HG02970 (cell line): ENCODE data around the gene RBBP7.
"Not testable (repeated sequence)": the region's sequence is repeated elsewhere in the genome, so short reads cannot be mapped to it uniquely, and the experiment has no call there.

Experiments
- ATAC-seq: cut with Tn5 transposase; IDR thresholded peaks from one replicate; pipeline ENCODE4 v1.9.1; 2021; ENCODE audit warnings: mild to moderate bottlenecking, moderate library complexity, moderate number of reproducible peaks; ENCODE audit not compliant: unreplicated experiment, low FRiP score

The RBBP7 gene

GRCh38 chrX:16868920-16869319 lies 1.2 kb downstream of the RBBP7 start:
- ATAC-seq: no peak

GRCh38 chrX:16867947-16868346 lies 2.2 kb downstream of the RBBP7 start:
- no peak for ATAC-seq

DNA sequence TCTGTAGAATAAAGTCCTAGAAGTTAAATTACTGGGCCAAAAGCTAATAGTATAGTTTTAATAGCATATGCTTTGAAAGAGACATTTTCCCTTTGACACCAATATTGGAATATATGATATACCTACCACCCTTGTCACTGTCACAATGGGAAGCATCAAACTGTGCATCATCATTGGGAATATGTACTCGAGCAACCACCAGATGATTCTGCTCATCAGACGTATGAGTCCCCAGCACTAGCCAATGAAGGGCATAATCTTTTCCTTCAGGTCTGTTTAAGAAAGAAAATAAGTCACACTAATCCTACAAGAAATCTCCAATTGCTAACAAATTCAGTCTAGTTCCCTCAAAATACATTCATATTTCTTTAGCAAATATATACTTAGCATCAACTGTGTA lies 7.3 kb downstream of the RBBP7 start:
- ATAC-seq: no peak

DNA sequence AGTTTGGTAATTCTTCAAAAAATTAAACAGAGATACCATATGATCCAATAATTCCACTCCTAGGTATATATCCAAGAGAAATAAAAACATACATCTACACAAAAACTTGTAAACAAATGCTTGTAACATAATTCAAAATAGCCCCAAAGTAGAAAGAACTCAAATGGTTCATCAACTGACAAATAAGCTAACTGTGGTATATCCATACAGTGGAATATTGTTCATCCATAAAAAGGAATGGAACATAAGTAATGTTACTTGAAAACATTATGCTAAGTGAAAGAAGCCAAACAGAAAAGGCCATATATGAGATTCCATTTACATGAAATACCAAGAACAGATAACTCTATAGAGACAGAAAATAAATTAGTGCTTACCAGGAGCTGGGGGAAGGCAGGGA lies 13.4 kb downstream of the RBBP7 start:
- ATAC-seq: no peak

- not testable (repeated sequence) for ATAC-seq
Measured at GRCh38 chrX:16856076-16856404, 14.1 kb downstream of the RBBP7 start.

DNA sequence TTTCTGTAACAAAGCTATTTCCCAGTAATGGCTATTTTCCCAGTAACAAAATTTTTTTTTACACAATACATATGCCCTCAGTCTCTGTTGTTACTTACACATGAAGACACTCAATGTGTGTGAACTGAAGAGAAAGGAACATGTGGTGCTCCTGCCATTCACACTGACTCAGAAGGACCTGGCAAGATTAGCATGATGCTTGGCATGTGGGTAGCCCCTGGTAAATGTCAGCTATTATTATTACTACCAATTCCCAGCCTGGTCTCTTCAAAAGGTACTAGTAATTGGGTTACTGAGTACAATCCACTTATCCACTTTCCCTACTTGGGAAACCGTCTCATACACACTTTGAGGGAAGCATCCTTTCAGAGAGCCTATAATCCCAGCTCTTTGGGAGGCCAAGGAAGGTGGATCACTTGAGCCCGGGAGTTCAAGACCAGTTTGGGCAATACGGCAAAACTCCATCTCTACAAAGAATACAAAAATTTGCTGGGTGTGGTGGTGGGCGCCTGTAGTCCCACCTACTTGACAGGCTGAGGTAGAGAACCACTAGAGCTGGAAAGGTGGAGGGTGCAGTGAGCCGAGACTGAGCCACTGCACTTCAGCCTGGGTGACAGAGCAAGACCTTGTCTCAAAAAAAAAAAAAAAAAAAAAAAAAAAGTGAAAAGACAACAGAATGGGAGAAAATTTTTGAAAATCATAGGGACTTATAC lies 14.6 kb downstream of the RBBP7 start:
- no peak for ATAC-seq

DNA sequence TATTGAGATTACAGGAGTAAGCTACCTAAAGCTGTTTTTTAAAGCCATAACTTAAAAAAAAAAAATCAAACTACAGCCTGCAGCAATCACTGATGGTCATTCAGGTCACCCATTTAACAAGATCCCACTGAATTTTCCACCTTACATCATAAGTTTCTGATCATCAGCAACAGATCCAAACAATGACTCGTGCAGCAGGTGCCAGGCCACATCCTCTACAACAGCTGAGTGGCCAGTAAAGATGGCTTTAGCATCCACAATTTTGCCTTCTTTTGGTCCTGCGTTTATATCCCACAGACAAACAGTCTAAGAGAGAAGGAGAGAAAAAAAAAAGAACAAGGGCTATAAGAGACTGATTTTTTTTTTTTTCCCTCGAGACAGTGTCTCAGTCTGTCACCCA lies 16.6 kb downstream of the RBBP7 start:
- ATAC-seq: no peak

DNA sequence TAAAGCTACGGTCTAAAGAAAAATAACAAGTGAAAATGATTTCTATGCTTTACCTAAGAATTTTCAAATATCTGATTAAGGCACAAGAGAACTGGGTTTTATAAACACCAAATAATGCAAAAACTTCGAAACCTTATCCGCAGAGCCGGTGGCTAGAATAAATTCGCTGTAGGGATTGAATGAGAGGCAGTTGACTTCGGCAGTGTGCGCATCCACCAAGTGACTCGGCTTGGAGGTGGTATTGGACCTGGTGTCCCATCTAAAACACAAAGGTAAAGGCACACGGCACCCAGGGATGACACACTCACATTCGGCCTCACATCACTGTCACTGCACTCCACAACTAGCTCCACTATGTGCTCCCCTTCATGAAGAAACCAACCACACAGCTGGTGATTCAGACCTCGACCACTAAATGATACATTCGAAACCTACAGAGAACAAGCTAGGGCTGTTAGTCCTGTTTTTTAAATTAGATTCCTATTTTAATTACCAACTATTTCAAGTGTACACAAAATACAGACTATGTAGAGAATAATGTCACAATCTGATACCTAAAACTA lies 17.5 kb downstream of the RBBP7 start:
- no peak for ATAC-seq

DNA sequence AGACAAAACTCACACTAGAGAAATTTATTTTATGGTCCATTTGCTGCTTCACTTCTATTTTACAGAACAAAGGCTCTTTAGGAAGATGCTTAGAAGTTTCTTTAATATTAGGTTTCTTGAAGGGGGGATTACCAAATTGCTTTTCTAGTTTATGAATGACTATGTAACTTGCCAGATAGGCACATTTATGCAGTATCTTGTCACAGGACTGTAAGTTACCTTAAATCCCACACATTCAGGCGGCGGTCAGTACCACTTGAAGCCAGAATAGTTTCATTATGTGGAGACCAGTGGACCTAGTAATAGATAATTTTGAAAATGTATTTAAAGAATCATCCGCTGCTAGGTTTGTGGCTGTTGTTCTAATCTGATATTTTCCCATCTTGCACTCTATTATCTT lies 18.3 kb downstream of the RBBP7 start:
- no peak for ATAC-seq

DNA sequence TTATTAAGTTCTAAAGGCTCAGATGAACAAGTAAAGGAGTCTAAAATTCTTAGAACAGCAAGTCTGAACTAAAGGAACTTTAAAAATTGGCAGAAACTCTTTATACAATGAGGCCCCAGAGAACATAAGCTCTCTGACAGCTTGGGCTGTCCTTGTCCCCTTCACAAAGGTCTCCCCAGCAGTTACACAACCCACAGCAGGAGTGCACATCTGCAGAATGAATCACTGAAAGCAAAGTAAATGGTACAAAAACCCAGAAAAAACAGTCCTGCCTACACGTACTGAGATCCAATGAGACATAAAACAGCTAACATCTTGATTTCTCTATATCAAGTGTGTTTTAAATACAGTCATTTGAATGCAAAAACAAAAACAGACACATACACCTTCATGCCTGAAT lies 18.7 kb downstream of the RBBP7 start:
- ATAC-seq: no peak

- no peak for ATAC-seq
Measured at GRCh38 chrX:16848541-16848940, 21.6 kb downstream of the RBBP7 start.

DNA sequence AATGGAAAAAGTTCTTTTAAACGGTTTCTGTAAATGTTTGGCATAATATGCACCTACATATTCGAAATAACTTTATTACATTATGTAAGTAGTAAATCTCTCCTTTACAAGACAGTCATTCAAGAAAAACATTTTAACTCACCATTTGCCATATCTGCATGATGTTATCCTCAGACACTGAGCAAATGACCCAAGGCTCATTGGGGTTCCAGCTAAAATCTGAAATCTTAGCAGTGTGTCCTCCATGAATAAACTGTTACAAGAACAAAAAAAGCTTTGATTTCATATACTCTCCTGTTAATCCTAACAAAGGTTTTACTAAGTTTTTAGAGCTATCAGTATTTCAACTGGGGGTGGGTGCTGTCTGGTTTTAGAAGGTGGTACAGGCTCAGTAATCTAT lies 24.5 kb downstream of the RBBP7 start:
- no peak for ATAC-seq

- ATAC-seq: no peak
Measured at GRCh38 chrX:16843208-16843909, 26.8 kb downstream of the RBBP7 start.

DNA sequence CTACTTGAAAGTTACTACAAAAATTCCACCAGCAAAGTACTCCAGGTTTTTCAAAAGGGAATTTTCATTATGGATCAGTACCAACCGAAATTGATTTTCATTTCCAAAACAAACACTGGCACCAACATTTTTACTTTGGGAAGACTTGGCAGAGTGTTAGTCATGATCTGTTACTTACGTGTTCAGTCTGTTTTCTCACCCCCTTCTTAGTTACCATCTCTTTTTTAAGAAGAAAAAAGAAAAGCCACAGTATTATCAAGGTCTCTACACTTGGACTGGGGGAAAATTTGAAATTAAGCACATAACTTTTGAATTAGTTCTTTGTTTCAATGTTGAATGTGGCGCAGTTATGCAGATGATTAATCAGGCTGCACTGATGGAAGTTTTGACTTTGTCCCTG lies 27.5 kb downstream of the RBBP7 start:
- ATAC-seq: no peak

GRCh38 chrX:16839852-16840460 lies 30.2 kb downstream of the RBBP7 start:
- ATAC-seq: no peak

DNA sequence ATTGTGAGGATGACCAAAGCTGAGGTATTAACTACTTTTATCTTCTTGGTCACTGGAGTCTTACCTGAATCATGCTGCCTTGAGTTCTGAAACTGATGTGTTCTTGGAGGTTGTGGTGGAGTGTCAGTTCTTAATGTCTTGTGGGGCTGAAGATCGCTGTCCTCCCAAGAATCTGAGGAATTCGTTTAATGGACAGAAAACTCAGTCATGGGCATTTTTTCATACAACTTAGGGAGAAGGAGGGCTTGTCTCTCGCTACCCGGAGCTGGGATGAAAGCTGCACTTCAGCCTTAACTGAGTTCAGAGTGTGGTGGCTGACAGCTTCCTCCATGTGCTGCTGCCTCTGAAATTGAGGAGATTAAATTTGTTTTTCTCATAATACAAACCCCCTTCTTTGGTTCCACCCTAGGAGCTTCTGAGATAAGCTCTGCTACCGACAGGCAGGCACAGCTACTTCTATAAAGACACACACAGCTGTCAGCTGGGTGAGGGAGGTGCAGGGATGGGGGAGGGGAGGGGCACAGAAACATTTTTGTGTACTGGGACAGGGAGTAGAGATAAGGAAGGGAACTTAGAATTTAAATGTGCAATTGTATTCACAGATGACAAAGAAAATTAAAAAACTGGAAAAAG lies 30.8 kb downstream of the RBBP7 start:
- ATAC-seq: no peak

DNA sequence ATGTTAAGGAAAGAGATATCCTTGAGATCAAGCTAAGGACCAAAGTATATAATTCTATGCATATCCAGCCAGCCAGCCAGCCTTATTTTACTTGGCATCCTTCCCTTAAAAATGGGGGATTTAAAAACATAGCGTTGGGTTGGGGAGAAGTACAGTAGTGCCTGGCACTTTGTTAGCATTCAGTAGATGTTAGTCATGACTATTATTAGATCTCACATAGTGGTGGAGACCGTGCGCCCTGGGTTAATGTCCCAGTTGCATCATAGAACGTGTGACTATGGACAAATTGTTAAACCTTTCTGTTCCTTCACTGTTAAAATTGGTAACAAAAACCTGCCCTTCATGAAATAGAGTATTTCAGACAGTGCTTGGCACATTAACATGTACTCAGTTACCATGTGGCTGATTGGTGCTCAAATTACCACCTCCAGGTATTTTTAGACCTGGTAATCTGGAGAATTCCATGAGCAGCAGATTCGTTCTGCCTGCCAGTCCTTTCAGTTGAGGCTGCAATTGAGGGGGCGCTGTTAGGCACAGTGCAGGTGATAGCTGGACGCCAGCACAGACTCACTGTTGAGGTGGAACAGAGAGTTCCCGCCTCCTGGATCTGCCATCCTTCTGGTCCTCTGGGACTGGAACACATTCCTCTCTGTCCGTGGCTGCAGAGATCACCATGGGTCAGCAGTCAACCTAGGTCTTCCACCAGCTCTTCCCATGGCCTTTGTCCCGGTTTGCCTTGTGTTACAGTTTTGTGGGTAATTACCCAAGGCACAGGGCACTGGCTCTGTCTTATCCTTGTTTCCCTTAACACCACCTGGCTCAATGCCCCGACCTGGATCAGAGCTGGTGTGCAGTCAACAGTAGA lies 31.7 kb downstream of the RBBP7 start:
- ATAC-seq: no peak

DNA sequence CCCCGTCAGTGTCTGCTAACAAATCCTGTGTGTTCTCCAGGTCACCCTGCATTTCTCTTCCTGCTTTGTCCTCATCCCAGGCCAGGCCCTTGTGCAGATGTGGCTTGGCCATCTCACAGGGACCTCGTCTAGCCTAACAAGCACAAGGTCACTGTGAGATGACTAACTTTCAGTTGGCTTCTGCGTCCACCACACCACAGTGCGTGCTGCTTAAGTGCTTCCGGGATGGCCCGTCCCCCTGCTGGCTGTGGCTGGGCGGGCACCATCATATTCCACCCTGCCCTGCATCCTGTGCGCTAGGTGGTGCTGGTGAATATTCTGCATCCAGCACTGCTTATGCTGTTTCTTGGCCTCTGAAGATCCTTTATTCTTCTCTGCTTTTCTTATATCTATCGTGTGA lies 33.8 kb downstream of the RBBP7 start:
- no peak for ATAC-seq

- ATAC-seq: no peak
Measured at GRCh38 chrX:16834806-16835205, 35.4 kb downstream of the RBBP7 start.

DNA sequence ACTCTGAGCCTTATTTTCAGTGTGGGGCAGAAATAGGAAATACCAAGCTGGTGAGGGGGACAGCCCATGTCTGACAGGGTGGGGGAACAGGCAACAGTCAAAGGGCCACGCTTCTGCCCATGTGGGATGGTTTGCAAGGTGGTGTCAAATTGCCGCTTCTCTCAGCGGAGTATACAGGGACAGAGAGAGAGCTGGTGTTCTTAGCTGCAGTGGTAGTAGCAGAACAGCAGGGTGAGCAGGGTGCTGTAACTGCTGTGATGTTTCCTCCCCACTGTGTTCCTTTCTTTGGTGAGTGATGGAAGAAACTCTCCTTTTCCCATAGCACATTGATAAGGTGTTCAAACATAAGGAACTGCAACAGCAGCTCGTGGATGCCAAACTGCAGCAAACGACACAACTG lies 37.9 kb downstream of the RBBP7 start:
- no peak for ATAC-seq
